8988T (cell line): ENCODE measurements around the gene KLF5.
"Not testable (repeated sequence)": the region's sequence is repeated elsewhere in the genome, so short reads cannot be mapped to it uniquely, and the experiment has no call there.

Source experiments
- DNase-seq: peaks from one replicate; pipeline ENCODE4 v3.0.0; 2011

Gene KLF5

GRCh38 chr13:73058736-73059459 lies at the start of gene KLF5:
KLF5 (plus strand) TSS chr13:73059005; CDS start chr13:73059328, 323 bp downstream.
- peak; percentile 89 for DNase-seq

- no peak for DNase-seq
Measured at GRCh38 chr13:73011751-73012150, 47.1 kb upstream of the KLF5 start.

- DNase-seq, result no peak
Measured at GRCh38 chr13:73015805-73016204, 43.0 kb upstream of the KLF5 start.

- no peak for DNase-seq
Measured at GRCh38 chr13:73018336-73018735, 40.5 kb upstream of the KLF5 start.

- no peak for DNase-seq
Measured at GRCh38 chr13:73025217-73026012, 33.4 kb upstream of the KLF5 start.

- no peak for DNase-seq
Measured at GRCh38 chr13:73034901-73035300, 23.9 kb upstream of the KLF5 start.

- no peak for DNase-seq
Measured at GRCh38 chr13:73035660-73036059, 23.1 kb upstream of the KLF5 start.

- no peak for DNase-seq
Measured at GRCh38 chr13:73036566-73036965, 22.2 kb upstream of the KLF5 start.

- DNase-seq, result no peak
Measured at GRCh38 chr13:73038064-73038463, 20.7 kb upstream of the KLF5 start.

- DNase-seq, result no peak
Measured at GRCh38 chr13:73039201-73040108, 19.4 kb upstream of the KLF5 start.

GRCh38 chr13:73040484-73040883 lies 18.3 kb upstream of the KLF5 start:
- no peak for DNase-seq

- no peak for DNase-seq
Measured at GRCh38 chr13:73040968-73041596, 17.7 kb upstream of the KLF5 start.

GRCh38 chr13:73045031-73045430 lies 13.8 kb upstream of the KLF5 start:
- DNase-seq, result no peak

- DNase-seq, result not testable (repeated sequence)
Measured at GRCh38 chr13:73048615-73049014, 10.2 kb upstream of the KLF5 start.

- DNase-seq, result no peak
Measured at GRCh38 chr13:73054712-73055111, 4.1 kb upstream of the KLF5 start.

GRCh38 chr13:73055813-73056564 lies 2.8 kb upstream of the KLF5 start:
- DNase-seq, result peak; percentile 24

- no peak for DNase-seq
Measured at GRCh38 chr13:73056565-73056962, 2.2 kb upstream of the KLF5 start.

GRCh38 chr13:73057284-73058063 lies 1.3 kb upstream of the KLF5 start:
- no peak for DNase-seq

- no peak for DNase-seq
Measured at GRCh38 chr13:73058064-73058313, 816 bp upstream of the KLF5 start.

- DNase-seq, result no peak
Measured at GRCh38 chr13:73058432-73058735, 421 bp upstream of the KLF5 start.

GRCh38 chr13:73059460-73060250 lies 850 bp downstream of the KLF5 start:
- peak; percentile 62 for DNase-seq
